Measurements from ENCODE around the gene CCDC167. TPM values are rescaled to one million over a fixed set of nuclear protein-coding genes. Genes with fewer than 3 reads are reported as not detected.

CCDC167 gene
- total and polyA plus RNA-seq, 2 of the 8 experiments (the other 6 are each of a cell fraction or from before 2014, with no cell fraction given), result 11.0 to 26.5 TPM

DNA sequence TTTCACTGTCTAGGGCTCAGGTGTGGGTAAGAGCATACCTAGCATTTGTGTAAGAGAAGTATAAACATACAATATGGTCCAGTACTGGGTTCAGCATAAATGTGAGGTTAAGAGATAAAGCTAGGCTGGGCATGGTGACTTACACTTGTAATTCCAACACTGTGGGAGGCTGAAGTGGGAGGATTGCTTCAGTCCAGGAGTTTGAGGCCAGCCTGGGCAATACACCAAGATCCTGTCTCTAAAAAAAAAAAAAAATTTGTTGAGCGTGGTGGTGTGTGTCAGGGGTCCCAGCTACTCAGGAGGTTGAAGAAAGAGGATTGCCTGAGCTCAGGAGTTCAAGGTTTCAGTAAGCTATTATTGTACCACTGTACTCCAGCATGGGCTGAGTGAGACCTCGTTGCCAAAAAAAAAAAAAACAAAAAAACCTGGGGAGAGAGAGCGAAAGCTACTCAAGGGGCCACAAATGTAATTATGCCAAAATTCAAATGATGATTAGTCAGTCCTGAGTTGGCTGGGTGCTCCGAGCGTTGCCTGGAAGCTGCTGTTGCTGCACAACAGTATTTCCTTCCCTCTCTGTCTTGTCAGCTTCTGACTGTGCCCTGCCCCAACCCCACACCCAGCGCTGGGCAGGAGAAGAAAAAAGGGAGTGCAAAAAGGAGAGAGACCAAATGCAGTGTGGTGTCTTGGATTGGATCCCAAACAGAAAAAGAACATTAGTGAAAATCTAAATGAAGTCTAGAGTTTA lies 42.7 kb downstream of the CCDC167 start (continued):
- no peak for TF ChIP-seq SP2 (IDR thresholded peaks at IDR 0.05; ENCODE audit: low read length)
